HL-60 (cell line): ENCODE results near the gene NT5DC2.

Experiments used
- GABPA ChIP-seq: IDR thresholded peaks from 2 replicates; pipeline ENCODE4 v1.6.1; 2012; ENCODE audit warnings: low read depth
- POLR2AphosphoS5 ChIP-seq: IDR thresholded peaks from 2 replicates; pipeline ENCODE4 v1.6.1; 2012; ENCODE audit warnings: low read depth
- SPI1 ChIP-seq: IDR thresholded peaks from 2 replicates; pipeline ENCODE4 v1.6.1; 2012; ENCODE audit warnings: low read depth, mild to moderate bottlenecking, borderline replicate concordance
- TF ChIP-seq, protein P1 (sequence below): IDR thresholded peaks from one replicate; pipeline ENCODE4 v1.5.1; 2011; ENCODE audit warnings: low read length, control low read depth, inconsistent platforms; ENCODE audit not compliant: insufficient read depth

- TF ChIP-seq, protein P1, sequence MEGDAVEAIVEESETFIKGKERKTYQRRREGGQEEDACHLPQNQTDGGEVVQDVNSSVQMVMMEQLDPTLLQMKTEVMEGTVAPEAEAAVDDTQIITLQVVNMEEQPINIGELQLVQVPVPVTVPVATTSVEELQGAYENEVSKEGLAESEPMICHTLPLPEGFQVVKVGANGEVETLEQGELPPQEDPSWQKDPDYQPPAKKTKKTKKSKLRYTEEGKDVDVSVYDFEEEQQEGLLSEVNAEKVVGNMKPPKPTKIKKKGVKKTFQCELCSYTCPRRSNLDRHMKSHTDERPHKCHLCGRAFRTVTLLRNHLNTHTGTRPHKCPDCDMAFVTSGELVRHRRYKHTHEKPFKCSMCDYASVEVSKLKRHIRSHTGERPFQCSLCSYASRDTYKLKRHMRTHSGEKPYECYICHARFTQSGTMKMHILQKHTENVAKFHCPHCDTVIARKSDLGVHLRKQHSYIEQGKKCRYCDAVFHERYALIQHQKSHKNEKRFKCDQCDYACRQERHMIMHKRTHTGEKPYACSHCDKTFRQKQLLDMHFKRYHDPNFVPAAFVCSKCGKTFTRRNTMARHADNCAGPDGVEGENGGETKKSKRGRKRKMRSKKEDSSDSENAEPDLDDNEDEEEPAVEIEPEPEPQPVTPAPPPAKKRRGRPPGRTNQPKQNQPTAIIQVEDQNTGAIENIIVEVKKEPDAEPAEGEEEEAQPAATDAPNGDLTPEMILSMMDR = no peak
- TF ChIP-seq GABPA (no peak), SPI1 (no peak), POLR2AphosphoS5 (no peak)
These were observed 52.6 kb downstream of the NT5DC2 start for GRCh38 chr3:52480768-52481715.
